Endothelial cell (in vitro differentiated cells): ENCODE data around the gene ADARB2. TPM values are rescaled to one million over a fixed set of nuclear protein-coding genes. Genes with fewer than 3 reads are reported as not detected.

Experiments
- DNase-seq: peaks from one replicate; pipeline ENCODE4 v3.0.0; 2021; ENCODE audit warnings: low spot score
- H3K27ac Mint-ChIP-seq: one replicate; pipeline ENCODE4 v1.8.0; 2021; ENCODE audit warnings: mixed read lengths, inconsistent platforms; ENCODE audit not compliant: unreplicated experiment
- H3K27me3 Mint-ChIP-seq: one replicate; pipeline ENCODE4 v1.8.0; 2021; ENCODE audit warnings: mild to moderate bottlenecking, moderate library complexity, mixed read lengths, inconsistent platforms; ENCODE audit not compliant: unreplicated experiment
- H3K36me3 Mint-ChIP-seq: one replicate; pipeline ENCODE4 v1.8.0; 2021; ENCODE audit warnings: mild to moderate bottlenecking, low read depth, mixed read lengths, inconsistent platforms; ENCODE audit not compliant: unreplicated experiment
- H3K4me1 Mint-ChIP-seq: one replicate; pipeline ENCODE4 v1.8.0; 2021; ENCODE audit warnings: mild to moderate bottlenecking, mixed read lengths, inconsistent platforms; ENCODE audit not compliant: unreplicated experiment
- H3K4me3 Mint-ChIP-seq: one replicate; pipeline ENCODE4 v1.8.0; 2021; ENCODE audit warnings: mild to moderate bottlenecking, mixed read lengths, inconsistent platforms; ENCODE audit not compliant: unreplicated experiment
- H3K9me3 Mint-ChIP-seq: one replicate; pipeline ENCODE4 v1.8.0; 2021; ENCODE audit warnings: mixed read lengths, inconsistent platforms; ENCODE audit not compliant: unreplicated experiment
- total RNA-seq: library from RNA; stranded (reverse); fragmentation: NEBNext Ultra II Directional; extraction: Animal tissue kit (Norgen Biotek cat#: 25700); gene quantifications from one replicate; pipeline ENCODE4 v1.2.1, GENCODE V29; 2021; ENCODE audit not compliant: unreplicated experiment
- TF ChIP-seq, protein P1 (sequence below): fragments of 200-600 bp; sonication (generic); IDR thresholded peaks from one replicate; pipeline ENCODE4 v1.5.0; 2021; ENCODE audit warnings: antibody characterized with exemption; ENCODE audit not compliant: unreplicated experiment

ADARB2 gene
- total RNA-seq, 1 donor from 2014 or later = 54.9 TPM

DNA sequence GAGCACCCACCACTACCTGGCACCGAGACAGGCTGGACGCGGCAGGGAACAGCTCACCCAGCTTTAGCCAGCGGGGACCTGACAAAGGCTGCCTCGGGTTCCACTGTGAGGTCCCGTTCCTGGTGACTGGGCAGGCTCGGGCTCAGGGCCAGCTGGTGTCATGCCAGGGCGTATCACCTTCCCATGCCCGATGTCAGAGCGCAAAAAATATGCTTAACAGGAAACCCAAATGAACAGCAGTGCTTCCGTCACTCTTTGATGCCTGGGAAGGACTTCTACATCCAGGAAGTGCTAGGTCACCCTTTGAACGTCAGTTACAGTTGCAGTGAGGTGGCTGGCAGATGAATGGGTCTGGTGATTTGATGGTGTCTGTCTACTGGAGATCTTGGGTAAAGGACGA, 106.0 kb downstream of the ADARB2 start:
- TF ChIP-seq, protein P1, sequence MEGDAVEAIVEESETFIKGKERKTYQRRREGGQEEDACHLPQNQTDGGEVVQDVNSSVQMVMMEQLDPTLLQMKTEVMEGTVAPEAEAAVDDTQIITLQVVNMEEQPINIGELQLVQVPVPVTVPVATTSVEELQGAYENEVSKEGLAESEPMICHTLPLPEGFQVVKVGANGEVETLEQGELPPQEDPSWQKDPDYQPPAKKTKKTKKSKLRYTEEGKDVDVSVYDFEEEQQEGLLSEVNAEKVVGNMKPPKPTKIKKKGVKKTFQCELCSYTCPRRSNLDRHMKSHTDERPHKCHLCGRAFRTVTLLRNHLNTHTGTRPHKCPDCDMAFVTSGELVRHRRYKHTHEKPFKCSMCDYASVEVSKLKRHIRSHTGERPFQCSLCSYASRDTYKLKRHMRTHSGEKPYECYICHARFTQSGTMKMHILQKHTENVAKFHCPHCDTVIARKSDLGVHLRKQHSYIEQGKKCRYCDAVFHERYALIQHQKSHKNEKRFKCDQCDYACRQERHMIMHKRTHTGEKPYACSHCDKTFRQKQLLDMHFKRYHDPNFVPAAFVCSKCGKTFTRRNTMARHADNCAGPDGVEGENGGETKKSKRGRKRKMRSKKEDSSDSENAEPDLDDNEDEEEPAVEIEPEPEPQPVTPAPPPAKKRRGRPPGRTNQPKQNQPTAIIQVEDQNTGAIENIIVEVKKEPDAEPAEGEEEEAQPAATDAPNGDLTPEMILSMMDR = no peak
- no peak for DNase-seq
- no peak overlapping the region for H3K27ac Mint-ChIP-seq
- H3K4me1 Mint-ChIP-seq = peaks cover 4% of the 10 kb centered on the region
- peaks cover 9% of the 10 kb centered on the region for H3K27me3 Mint-ChIP-seq
- no peaks in the 10 kb centered on the region for H3K9me3 Mint-ChIP-seq
- H3K36me3 Mint-ChIP-seq = peaks cover 4% of the 10 kb centered on the region
- H3K4me3 Mint-ChIP-seq = no peak overlapping the region

DNA sequence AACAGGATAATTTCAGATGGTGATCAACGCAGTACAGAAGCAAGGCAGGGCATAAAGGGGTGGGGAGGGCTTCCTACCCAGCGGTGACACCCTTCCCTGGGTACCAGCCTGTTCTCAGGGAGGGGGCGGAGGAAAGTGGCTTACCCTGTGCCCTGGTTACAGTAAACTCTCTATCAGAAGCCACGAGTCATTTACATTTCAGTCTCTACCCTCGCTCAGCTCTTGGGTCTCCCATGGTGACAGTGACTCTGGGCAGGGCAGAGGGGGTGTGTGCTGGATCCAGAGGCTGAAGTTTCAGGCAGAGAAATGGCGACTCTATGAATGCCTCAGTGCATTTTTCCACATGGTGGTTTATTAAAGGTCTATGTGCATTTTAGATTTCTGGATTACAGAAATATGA, 107.0 kb downstream of the ADARB2 start:
- Mint-ChIP-seq H3K27ac (no peak overlapping the region), H3K9me3 (no peaks in the 10 kb centered on the region), H3K4me3 (no peak overlapping the region), H3K27me3 (peaks cover 9% of the 10 kb centered on the region), H3K36me3 (peaks cover 4% of the 10 kb centered on the region), H3K4me1 (peaks cover 4% of the 10 kb centered on the region)
- DNase-seq = no peak
- TF ChIP-seq, protein P1 = no peak

DNA sequence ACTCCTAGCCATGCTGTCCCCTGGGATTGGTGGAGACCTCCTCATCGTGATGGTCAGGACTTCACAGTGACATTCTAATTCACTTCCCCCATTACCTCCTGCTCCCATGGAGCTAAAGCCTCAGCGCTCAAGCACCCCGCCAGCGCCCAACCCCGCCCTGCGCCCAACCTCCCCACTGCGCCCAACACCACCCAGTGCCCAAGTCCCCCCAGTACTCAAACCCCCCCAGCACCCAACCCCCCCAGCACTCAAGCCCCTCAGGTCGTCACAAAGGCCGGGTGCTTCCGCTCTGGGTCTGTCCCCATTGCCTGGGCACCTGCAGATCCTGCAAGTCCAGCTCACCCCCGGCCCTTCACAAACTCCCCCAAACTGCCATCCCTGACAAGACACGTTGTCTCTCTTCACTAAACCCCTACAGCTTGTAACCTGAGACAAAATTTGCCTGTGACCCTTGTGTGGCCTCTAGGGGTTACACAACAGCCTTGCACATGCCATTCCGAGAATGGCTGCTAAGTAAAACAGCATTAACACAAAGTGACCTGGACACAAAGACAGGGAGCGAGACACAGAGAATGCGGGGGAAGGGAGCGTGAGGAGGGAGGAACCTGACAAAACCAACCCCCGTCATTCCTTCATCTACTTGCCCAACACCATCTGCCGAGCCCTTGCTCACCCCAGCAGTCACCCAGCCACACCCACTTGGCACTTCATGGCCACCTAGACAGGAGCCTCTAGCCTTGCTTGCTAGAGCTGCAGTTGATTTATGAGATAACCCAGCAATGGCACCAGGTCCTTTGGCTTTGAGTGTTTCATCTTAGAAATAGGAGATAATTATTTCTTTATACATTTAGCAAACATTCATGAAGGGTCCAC, 107.8 kb downstream of the ADARB2 start:
- Mint-ChIP-seq H3K27me3 (peaks cover 9% of the 10 kb centered on the region), H3K27ac (no peak overlapping the region), H3K4me3 (no peak overlapping the region), H3K36me3 (peaks cover 4% of the 10 kb centered on the region), H3K9me3 (no peaks in the 10 kb centered on the region), H3K4me1 (peaks cover 4% of the 10 kb centered on the region)
- TF ChIP-seq, protein P1 = no peak
- no peak for DNase-seq

DNA sequence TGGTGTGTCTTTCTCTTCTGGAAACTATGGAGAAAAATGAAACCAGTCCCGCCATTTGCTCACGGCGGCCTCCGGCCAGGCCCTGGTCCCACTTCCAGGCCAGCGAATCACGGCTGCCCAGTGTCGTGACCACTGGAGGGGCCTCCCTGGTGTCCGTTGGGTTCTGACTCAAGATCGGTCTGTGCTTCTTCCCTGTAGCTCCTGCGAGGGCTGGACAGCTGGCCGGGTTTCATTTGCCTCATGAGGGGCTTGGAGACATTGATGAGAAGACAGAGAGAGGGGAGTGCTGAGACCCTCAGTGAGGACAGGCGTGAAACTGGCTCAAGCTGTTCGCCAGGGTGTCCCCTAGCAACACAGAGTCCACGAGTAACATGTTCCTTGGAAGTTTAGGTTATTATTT, 108.6 kb downstream of the ADARB2 start:
- Mint-ChIP-seq H3K27me3 (peaks cover 9% of the 10 kb centered on the region), H3K36me3 (peaks cover 4% of the 10 kb centered on the region), H3K4me1 (peaks cover 4% of the 10 kb centered on the region), H3K9me3 (no peaks in the 10 kb centered on the region), H3K27ac (no peak overlapping the region), H3K4me3 (no peak overlapping the region)
- TF ChIP-seq, protein P1 = no peak
- DNase-seq = no peak

DNA sequence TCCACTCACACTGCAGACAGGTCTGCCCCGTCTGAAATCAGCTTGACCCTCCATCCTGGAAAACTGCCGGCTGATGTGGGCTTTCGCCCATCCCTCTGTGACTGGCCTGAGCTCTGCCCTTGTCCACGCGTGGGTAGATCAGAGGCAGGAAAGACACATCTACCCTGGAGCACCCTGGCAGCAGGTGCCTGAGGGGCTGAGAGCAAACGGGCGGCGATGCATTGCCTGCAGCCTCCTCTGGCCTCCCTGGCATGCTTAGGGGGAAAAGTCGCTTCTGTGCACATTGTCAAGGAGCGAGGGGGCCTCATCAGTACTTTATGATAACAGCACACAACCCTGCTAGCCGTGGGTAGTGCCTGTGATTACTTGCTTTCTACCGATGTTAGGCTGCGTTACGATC, 109.4 kb downstream of the ADARB2 start:
- DNase-seq = no peak
- no peaks in the 10 kb centered on the region for H3K9me3 Mint-ChIP-seq
- peaks cover 9% of the 10 kb centered on the region for H3K27me3 Mint-ChIP-seq
- no peak overlapping the region for H3K4me3 Mint-ChIP-seq
- peaks cover 4% of the 10 kb centered on the region for H3K36me3 Mint-ChIP-seq
- no peak overlapping the region for H3K27ac Mint-ChIP-seq
- TF ChIP-seq, protein P1 = no peak
- H3K4me1 Mint-ChIP-seq = peaks cover 4% of the 10 kb centered on the region
